Endothelial cell of umbilical vein (primary cell): ENCODE data around the gene DPEP2. TPM values are rescaled to one million over a fixed set of nuclear protein-coding genes. Genes with fewer than 3 reads are reported as not detected.
"Not testable (repeated sequence)": the region's sequence is repeated elsewhere in the genome, so short reads cannot be mapped to it uniquely, and the experiment has no call there.

Source experiments
- BruUV-seq: library from RNA; stranded (reverse); fragments of 400-500 nt; replicated peaks from 2 replicates; lab custom pipeline; 2021; lab: Mats Ljungman, UMichigan
- CTCF ChIA-PET: fragments of 300-600, 350-600 bp; sonication (Branson Sonifier 250); formaldehyde crosslinking; loops from one replicate; lab custom pipeline; 2021; ENCODE audit warnings: antibody characterized with exemption, inconsistent platforms; lab: Charles Lee
- POLR2A ChIA-PET: fragments of 300-600, 350-600 bp; sonication (Branson Sonifier 250); formaldehyde crosslinking; loops from one replicate; lab custom pipeline; 2021; ENCODE audit warnings: antibody characterized with exemption, inconsistent platforms; lab: Charles Lee
- DNase-seq: peaks from one replicate; pipeline ENCODE4 v3.0.0-alpha.2; 2011; ENCODE audit warnings: low read depth, low spot score
- FAIRE-seq: peaks from 2 replicates; lab custom pipeline; 2011; peaks lifted over from hg19 to GRCh38; lab: Jason Lieb, UNC
- H2AFZ ChIP-seq: 2 replicates; pipeline ENCODE4 v1.6.0; 2012; ENCODE audit warnings: low read depth, low read length, control low read depth, inconsistent platforms
- H3K27ac ChIP-seq: 2 replicates; pipeline ENCODE4 v1.5.1; 2011; ENCODE audit warnings: low read depth, mild to moderate bottlenecking, control low read depth, low read length, moderate library complexity; ENCODE audit not compliant: insufficient read depth
- H3K27me3 ChIP-seq, 2 experiments: 2 replicates each; pipeline versions ENCODE4 v1.6.0 to v1.6.1; 2011; ENCODE audit warnings: low read length in 2 of 2, mixed read lengths in 1 of 2; ENCODE audit not compliant: control insufficient read depth in 2 of 2, insufficient read depth in 2 of 2
- H3K36me3 ChIP-seq, 2 experiments: 2 replicates in 1 of 2; 3 replicates in 1 of 2; pipeline ENCODE4 v1.5.1; 2011; ENCODE audit warnings: low read length in 2 of 2, mild to moderate bottlenecking in 1 of 2, moderate library complexity in 1 of 2; ENCODE audit not compliant: control insufficient read depth in 2 of 2, insufficient read depth in 2 of 2; ENCODE audit errors: extremely low read depth in 1 of 2
- H3K4me1 ChIP-seq: 3 replicates; pipeline ENCODE4 v1.5.1; 2011; ENCODE audit warnings: mild to moderate bottlenecking, low read length; ENCODE audit not compliant: control insufficient read depth, insufficient read depth; ENCODE audit errors: extremely low read depth
- H3K4me2 ChIP-seq: 2 replicates; pipeline ENCODE4 v1.6.1; 2011; ENCODE audit warnings: low read length, control low read depth, mixed read lengths; ENCODE audit not compliant: insufficient read depth
- H3K4me3 ChIP-seq, 3 experiments: fragments of 200-600 bp in 1 of 3; sonication (generic), shearing (Covaris generic) in 1 of 3; replicated peaks in 1 of 3; 2 replicates each; pipeline ENCODE4 v1.5.1; 2011 to 2016; ENCODE audit warnings: control low read depth in 3 of 3, low read length in 3 of 3, mild to moderate bottlenecking in 2 of 3, inconsistent platforms in 1 of 3, low read depth in 1 of 3, moderate library complexity in 1 of 3; ENCODE audit not compliant: insufficient read depth in 1 of 3
- H3K79me2 ChIP-seq: 2 replicates; pipeline ENCODE4 v1.6.0; 2012; ENCODE audit warnings: low read length, inconsistent platforms; ENCODE audit not compliant: control insufficient read depth, insufficient read depth
- H3K9ac ChIP-seq: replicated peaks from 2 replicates; pipeline ENCODE3; 2011; ENCODE audit warnings: low read length, control low read depth; ENCODE audit not compliant: insufficient read depth; ENCODE audit errors: extremely low read depth
- H3K9me1 ChIP-seq: replicated peaks from 3 replicates; pipeline ENCODE4 v1.6.0; 2011; ENCODE audit warnings: mild to moderate bottlenecking, low read length; ENCODE audit not compliant: control insufficient read depth, insufficient read depth; ENCODE audit errors: extremely low read depth
- H3K9me3 ChIP-seq: replicated peaks from 2 replicates; pipeline ENCODE4 v1.5.1; 2012; ENCODE audit warnings: low read length, inconsistent platforms; ENCODE audit not compliant: control insufficient read depth, insufficient read depth
- H4K20me1 ChIP-seq: replicated peaks from 2 replicates; pipeline ENCODE3; 2011; ENCODE audit warnings: mild to moderate bottlenecking, low read length; ENCODE audit not compliant: control insufficient read depth, insufficient read depth; ENCODE audit errors: extremely low read depth
- EZH2 ChIP-seq: IDR thresholded peaks from 2 replicates; pipeline ENCODE4 v1.6.1; 2012; ENCODE audit warnings: borderline replicate concordance, low read depth, mild to moderate bottlenecking, moderate library complexity, low read length, inconsistent platforms; ENCODE audit not compliant: severe bottlenecking
- FOS ChIP-seq: IDR thresholded peaks from 2 replicates; pipeline ENCODE4 v1.6.1; 2011; ENCODE audit warnings: mild to moderate bottlenecking, low read length, moderate library complexity, borderline replicate concordance; ENCODE audit not compliant: insufficient read depth
- GATA2 ChIP-seq: IDR thresholded peaks from 2 replicates; pipeline ENCODE4 v1.7.0; 2011; ENCODE audit warnings: low read depth, mild to moderate bottlenecking, moderate library complexity, mixed read lengths, low read length; ENCODE audit not compliant: insufficient read length, insufficient read depth
- JUN ChIP-seq: IDR thresholded peaks from 2 replicates; pipeline ENCODE4 v1.6.1; 2011; ENCODE audit warnings: borderline replicate concordance, low read depth; ENCODE audit not compliant: insufficient read length, insufficient read depth
- MYC ChIP-seq: IDR thresholded peaks from one replicate; pipeline ENCODE4 v1.6.1; 2011; ENCODE audit warnings: mild to moderate bottlenecking, low read depth, low read length
- POLR2A ChIP-seq: IDR thresholded peaks from 2 replicates; pipeline ENCODE4 v1.6.1; 2012; ENCODE audit warnings: low read depth, mild to moderate bottlenecking, control low read depth, low read length
- POLR2AphosphoS5 ChIP-seq: IDR thresholded peaks from 2 replicates; pipeline ENCODE4 v1.6.1; 2012; ENCODE audit warnings: low read depth, mild to moderate bottlenecking, control low read depth, low read length, moderate library complexity; ENCODE audit not compliant: insufficient read depth
- dilution Hi-C: fragments of 300-500 bp; cut with MboI; formaldehyde crosslinking; loops from one replicate; pipeline ENCODE4 v1.15.0; 2019; ENCODE audit warnings: low sequenced_read_pairs; ENCODE audit not compliant: extremely low pct_ligation_motif_present
- intact Hi-C: fragments of 100-400 bp; cut with micrococcal nuclease; formaldehyde crosslinking; loops from one replicate; pipeline ENCODE4 v1.10.0; 2022
- polyA plus RNA-seq, 4 experiments: library from polyadenylated mRNA; depleted of rRNA in 3 of 4; stranded (reverse) in 3 of 4; unstranded in 1 of 4; fragments of >200 nt; gene quantifications; 2 replicates each; pipeline versions ENCODE4 v1.2.1 to v1.2.3, GENCODE V29; 2011 to 2012; ENCODE audit warnings: missing spikeins in 1 of 4
- total RNA-seq: library from RNA; stranded (reverse); gene quantifications from 2 replicates; pipeline ENCODE4 v1.2.3, GENCODE V29; 2021
- TF ChIP-seq, protein P1 (sequence below): IDR thresholded peaks from 2 replicates; pipeline ENCODE4 v1.6.1; 2011; ENCODE audit not compliant: insufficient read depth, insufficient read length
- TF ChIP-seq, protein P2 (sequence below), 2 donors: IDR thresholded peaks; 1 replicate in 1 of 2; 2 replicates in 1 of 2; pipeline ENCODE4 v1.5.1; 2011; ENCODE audit warnings: low read length in 2 of 2, mild to moderate bottlenecking in 2 of 2, moderate library complexity in 2 of 2, control low read depth in 1 of 2, inconsistent platforms in 1 of 2, low read depth in 1 of 2; ENCODE audit not compliant: insufficient read depth in 1 of 2; ENCODE audit errors: extremely low read depth in 1 of 2

Gene DPEP2
- total and polyA plus RNA-seq, 2 donors (not counting 3 experiments of a cell fraction or from before 2014, with no cell fraction given), result 0.27 to 1.8 TPM

DNA sequence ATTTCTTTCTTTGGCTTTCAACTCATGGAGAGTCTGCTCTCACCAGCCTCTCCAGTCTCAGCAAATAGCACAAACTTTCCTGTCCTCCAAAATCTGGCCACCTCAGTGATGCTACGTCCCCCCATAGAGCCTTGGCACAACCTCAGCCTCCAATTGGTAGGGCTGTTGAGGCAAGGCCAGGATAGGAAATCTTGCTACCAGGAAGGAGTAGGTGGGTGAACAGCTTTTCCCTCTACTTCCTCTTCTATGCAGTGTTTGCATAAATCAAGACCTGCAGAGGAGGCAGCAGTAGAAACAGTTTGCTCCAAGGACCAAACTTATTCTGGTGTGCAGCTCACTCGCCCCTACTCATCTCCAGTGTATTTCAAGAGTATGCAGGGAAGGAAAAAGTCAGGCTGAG, 701 bp upstream of the DPEP2 start:
- Histone ChIP-seq H3K27ac (no peak overlapping the region), H3K27me3 (no peaks in the 10 kb centered on the region), H3K9ac (no peak overlapping the region), H3K4me3 (no peak overlapping the region), H3K79me2 (no peaks in the 10 kb centered on the region), H3K9me3 (no peaks in the 10 kb centered on the region), H2AFZ (peak overlapping the region; percentile 10), H3K4me2 (no peak overlapping the region), H3K4me1 (peaks cover 9% of the 10 kb centered on the region), H4K20me1 (no peaks in the 10 kb centered on the region), H3K9me1 (no peaks in the 10 kb centered on the region), H3K36me3 (no peaks in the 10 kb centered on the region)
- TF ChIP-seq JUN, result no peak
- TF ChIP-seq, protein P1, sequence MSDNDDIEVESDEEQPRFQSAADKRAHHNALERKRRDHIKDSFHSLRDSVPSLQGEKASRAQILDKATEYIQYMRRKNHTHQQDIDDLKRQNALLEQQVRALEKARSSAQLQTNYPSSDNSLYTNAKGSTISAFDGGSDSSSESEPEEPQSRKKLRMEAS, result no peak
- TF ChIP-seq GATA2, result no peak
- TF ChIP-seq POLR2AphosphoS5, result no peak
- no peak for TF ChIP-seq MYC
- TF ChIP-seq POLR2A, result no peak
- TF ChIP-seq EZH2, result no peak
- TF ChIP-seq, protein P2, sequence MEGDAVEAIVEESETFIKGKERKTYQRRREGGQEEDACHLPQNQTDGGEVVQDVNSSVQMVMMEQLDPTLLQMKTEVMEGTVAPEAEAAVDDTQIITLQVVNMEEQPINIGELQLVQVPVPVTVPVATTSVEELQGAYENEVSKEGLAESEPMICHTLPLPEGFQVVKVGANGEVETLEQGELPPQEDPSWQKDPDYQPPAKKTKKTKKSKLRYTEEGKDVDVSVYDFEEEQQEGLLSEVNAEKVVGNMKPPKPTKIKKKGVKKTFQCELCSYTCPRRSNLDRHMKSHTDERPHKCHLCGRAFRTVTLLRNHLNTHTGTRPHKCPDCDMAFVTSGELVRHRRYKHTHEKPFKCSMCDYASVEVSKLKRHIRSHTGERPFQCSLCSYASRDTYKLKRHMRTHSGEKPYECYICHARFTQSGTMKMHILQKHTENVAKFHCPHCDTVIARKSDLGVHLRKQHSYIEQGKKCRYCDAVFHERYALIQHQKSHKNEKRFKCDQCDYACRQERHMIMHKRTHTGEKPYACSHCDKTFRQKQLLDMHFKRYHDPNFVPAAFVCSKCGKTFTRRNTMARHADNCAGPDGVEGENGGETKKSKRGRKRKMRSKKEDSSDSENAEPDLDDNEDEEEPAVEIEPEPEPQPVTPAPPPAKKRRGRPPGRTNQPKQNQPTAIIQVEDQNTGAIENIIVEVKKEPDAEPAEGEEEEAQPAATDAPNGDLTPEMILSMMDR (IDR thresholded peaks at IDR 0.05; ENCODE audit: extremely low read depth in 1 of 2, insufficient read depth in 1 of 2, low read depth in 1 of 2, low read length in 2 of 2), result no peak
- TF ChIP-seq FOS, result no peak
- CTCF ChIA-PET, result interaction anchor here (0.9 to 3.3 kb wide), 5 partner anchors 18 to 76 kb away, joined by 3 to 11 read pairs (median 3); partner anchors contain the start of genes DDX28 and DUS2
- no TSS peak for BruUV-seq
- POLR2A ChIA-PET, result no interaction called here
- FAIRE-seq, result no peak
- intact Hi-C loops (no loop called here), dilution Hi-C loops (no loop called here)
- DNase-seq, result no peak

DNA sequence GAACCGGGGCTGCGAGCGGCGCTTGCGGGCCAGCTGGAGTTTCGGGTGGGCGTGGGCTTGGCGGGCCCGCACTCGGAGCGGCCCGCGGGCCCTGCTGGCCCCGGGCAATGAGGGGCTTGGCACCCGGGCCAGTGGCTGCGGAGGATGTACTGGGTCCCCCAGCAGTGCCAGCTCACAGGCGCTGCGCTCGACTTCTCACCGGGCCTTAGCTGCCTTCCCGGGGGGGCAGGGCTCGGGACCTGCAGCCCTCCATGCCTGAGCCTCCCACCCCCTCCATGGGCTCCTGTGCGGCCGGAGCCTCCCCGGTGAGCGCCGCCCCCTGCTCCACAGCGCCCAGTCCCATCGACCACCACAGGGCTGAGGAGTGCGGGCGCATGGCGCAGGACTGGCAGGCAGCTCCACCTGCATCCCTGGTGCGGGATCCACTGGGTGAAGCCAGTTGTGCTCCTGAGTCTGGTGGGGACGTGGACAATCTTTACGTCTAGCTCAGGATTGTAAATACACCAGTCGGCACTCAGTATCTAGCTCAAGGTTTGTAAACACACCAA, 979 bp downstream of the DPEP2 start:
- H3K9me3 ChIP-seq, dilution Hi-C loops, H3K9me1 ChIP-seq, H3K4me3 ChIP-seq, DNase-seq, H3K27me3 ChIP-seq, H3K79me2 ChIP-seq, H3K4me2 ChIP-seq, intact Hi-C loops, POLR2A ChIA-PET, H3K36me3 ChIP-seq, FAIRE-seq, H3K9ac ChIP-seq, H3K27ac ChIP-seq, H4K20me1 ChIP-seq, BruUV-seq, H2AFZ ChIP-seq: not testable (repeated sequence)
- CTCF ChIA-PET, result interaction anchor here (1.2 to 3.3 kb wide), 2 partner anchors 21 to 43 kb away, joined by 3 to 11 read pairs; no protein-coding TSS in a partner anchor
- peaks cover 12% of the 10 kb centered on the region for H3K4me1 ChIP-seq
